Stimulated activated naive CD8-positive, alpha-beta T cell treated with anti-CD3 and anti-CD28 coated beads, Interleukin-15, amount 100 ng/mL, for 72 hours (primary cell): Measurements from ENCODE around the gene RIPOR2.
"Not testable (repeated sequence)": the region's sequence is repeated elsewhere in the genome, so short reads cannot be mapped to it uniquely, and the experiment has no call there.

Experiments
- ATAC-seq: fragments of 150-1000 bp; cut with Tn5 transposase; 2 replicates; pipeline ENCODE4 v1.10.0; 2021; ENCODE audit warnings: mild to moderate bottlenecking, moderate library complexity
- DNase-seq, 2 donors: peaks; one replicate each; pipeline ENCODE4 v3.0.0; 2021 to 2022
- H3K27ac Mint-ChIP-seq, 2 donors: one replicate each; pipeline ENCODE4 v1.8.0; 2022; ENCODE audit warnings: mild to moderate bottlenecking in 2 of 2, mixed read lengths in 2 of 2, moderate library complexity in 2 of 2
- H3K27me3 Mint-ChIP-seq: one replicate; pipeline ENCODE4 v1.8.0; 2022; ENCODE audit warnings: mixed read lengths
- H3K4me1 Mint-ChIP-seq: one replicate; pipeline ENCODE4 v1.8.0; 2022; ENCODE audit warnings: mild to moderate bottlenecking, mixed read lengths
- H3K4me3 Mint-ChIP-seq, 2 donors: one replicate each; pipeline ENCODE4 v1.8.0; 2022; ENCODE audit warnings: mild to moderate bottlenecking in 2 of 2, mixed read lengths in 2 of 2, moderate library complexity in 1 of 2
- H3K9me3 Mint-ChIP-seq, 2 donors: one replicate each; pipeline ENCODE4 v1.8.0; 2022; ENCODE audit warnings: mixed read lengths in 2 of 2

The RIPOR2 gene

DNA sequence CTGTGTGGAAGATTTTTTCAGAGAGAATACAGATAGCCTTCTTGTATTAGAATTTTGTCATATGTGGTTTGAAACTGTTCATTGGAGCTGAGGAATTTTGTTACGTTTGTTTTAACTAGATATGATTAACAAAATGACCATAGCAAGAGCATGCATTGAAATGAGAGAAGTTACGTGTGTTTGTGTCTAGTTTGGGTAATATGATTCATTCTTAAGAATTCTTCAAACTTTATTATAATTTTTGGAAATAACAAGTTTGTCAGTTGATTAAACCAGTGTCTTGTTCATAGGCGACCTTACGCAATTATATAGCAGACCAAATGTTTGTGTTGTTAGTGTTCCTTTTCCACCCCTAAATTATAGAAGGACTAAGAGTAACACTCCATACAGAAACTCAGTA is 155.6 kb downstream of the RIPOR2 start:
- H3K27ac Mint-ChIP-seq, result no peak overlapping the region
- ATAC-seq, result no peak
- no peaks in the 10 kb centered on the region for H3K9me3 Mint-ChIP-seq
- no peaks in the 10 kb centered on the region for H3K27me3 Mint-ChIP-seq
- DNase-seq, result no peak
- H3K4me1 Mint-ChIP-seq, result peaks cover 42% of the 10 kb centered on the region
- H3K4me3 Mint-ChIP-seq, result no peak overlapping the region

DNA sequence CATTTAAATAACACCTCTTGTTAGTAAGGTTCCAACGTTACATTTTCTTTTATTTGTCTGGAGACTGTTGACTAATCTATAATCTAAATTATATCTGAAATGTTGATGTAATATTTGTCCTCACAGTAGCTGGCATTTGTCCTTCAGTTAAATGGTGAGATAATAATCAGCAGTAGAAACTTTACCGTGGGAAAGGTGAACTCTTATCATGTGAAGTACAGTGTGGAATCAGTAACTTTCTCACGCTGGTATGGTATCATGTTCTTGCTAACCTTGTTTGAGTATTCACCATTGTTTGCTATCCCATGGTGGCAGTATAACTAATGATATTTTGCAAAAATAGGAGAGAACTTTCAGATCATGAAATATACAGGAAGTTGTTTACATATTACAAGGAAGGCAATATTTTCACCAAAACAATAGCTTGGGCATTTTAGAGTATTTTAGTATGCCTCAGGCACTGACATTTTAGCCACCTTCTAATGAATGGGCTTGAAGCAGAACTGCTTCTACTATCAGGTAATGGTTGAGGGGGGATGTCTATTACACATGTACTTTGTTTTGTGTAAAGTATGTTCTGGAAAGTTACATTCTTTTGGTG is 156.2 kb downstream of the RIPOR2 start:
- Mint-ChIP-seq H3K4me1 (peaks cover 42% of the 10 kb centered on the region), H3K27ac (no peak overlapping the region), H3K4me3 (no peak overlapping the region), H3K27me3 (no peaks in the 10 kb centered on the region), H3K9me3 (no peaks in the 10 kb centered on the region)
- no peak for DNase-seq
- ATAC-seq, result no peak

DNA sequence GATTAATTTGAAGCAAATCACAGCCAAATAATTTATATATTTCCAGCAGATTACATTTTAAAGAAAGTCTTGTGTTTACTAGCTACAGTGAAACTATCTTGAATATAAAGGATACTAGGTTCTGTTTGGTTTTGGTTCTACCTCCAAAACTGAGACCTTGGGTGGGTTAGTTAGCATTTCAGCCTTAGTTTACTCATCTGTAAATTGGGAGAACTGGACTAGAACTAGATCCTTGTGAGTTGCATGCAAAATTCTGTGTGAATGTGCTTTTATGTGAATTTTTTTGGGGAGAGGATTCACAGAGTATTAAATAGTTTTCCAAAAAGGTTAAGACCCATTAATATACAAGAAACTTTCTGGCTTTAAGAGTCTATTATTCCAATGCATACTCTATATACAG is 156.9 kb downstream of the RIPOR2 start:
- DNase-seq (no peak), ATAC-seq (no peak)
- no peaks in the 10 kb centered on the region for H3K9me3 Mint-ChIP-seq
- no peak overlapping the region for H3K27ac Mint-ChIP-seq
- no peaks in the 10 kb centered on the region for H3K27me3 Mint-ChIP-seq
- peaks cover 42% of the 10 kb centered on the region for H3K4me1 Mint-ChIP-seq
- peak overlapping the region in 1 of 2 donors; percentile 7 for H3K4me3 Mint-ChIP-seq

DNA sequence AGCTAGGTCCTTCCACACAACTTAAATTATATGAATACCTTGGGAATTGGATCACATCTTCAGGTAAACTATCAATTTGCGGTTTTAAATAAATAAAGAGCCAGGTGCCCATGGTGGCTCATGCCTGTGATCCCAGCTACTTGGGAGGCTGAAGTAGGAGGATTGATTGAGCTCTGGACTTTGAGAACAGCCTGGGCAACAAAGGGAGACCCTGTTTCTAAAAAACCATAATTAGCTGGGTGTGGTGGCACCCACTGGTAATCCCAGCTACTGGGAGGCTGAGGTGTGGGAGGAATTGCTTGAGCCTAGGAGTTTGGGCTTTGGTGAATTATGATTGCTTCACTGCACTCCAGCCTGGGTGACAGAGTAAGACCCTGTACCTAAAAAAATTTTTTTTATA is 157.6 kb downstream of the RIPOR2 start:
- DNase-seq (no peak), ATAC-seq (no peak)
- Mint-ChIP-seq H3K27me3 (no peaks in the 10 kb centered on the region), H3K4me1 (peaks cover 42% of the 10 kb centered on the region), H3K9me3 (no peaks in the 10 kb centered on the region), H3K4me3 (peak overlapping the region; percentile 29 to 90), H3K27ac (no peak overlapping the region)

- H3K4me1 Mint-ChIP-seq, result peaks cover 39% of the 10 kb centered on the region
- no peaks in the 10 kb centered on the region for H3K9me3 Mint-ChIP-seq
- H3K27ac Mint-ChIP-seq, result no peak overlapping the region
- H3K4me3 Mint-ChIP-seq, result peak overlapping the region in 1 of 2 donors; percentile 90
- ATAC-seq (no peak), DNase-seq (no peak)
- no peaks in the 10 kb centered on the region for H3K27me3 Mint-ChIP-seq
These were observed 158.5 kb downstream of the RIPOR2 start for GRCh38 chr6:24777227-24777626.

- ATAC-seq (peak; percentile 10), DNase-seq (peak in 1 of 2 donors; percentile 35)
These were observed 160.2 kb downstream of the RIPOR2 start for GRCh38 chr6:24775520-24776058.

DNA sequence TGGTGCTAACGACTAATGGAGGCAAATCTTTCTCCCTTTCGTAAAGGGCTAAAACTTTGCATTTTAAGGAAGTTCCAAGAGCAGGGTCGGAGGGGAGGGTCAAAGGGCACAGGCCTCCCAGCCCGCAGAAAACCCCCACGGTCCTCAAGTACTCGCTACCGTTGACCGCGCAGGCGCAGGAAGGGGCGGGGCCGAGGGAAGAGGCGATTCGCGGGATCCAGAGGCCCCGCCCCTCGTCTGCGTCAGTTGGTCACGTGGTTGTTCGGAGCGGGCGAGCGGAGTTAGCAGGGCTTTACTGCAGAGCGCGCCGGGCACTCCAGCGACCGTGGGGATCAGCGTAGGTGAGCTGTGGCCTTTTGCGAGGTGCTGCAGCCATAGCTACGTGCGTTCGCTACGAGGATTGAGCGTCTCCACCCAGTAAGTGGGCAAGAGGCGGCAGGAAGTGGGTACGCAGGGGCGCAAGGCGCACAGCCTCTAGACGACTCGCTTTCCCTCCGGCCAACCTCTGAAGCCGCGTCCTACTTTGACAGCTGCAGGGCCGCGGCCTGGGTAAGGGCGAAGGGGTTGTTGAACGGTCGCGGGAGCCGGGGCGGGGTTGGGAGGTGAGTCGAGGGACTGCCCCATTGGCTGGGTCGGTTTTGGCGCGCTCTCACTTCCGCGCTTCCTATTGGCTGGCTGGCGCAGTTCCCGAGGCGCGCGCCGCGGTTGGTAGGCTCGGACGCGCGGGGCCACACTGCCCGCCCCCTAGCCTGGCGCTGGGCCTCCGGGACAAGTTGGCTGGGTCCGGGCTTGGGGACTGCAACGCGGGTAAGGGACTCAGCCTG is 160.9 kb downstream of the RIPOR2 start, which contains the start of gene GMNN:
Gene GMNN (plus strand): TSS at position 242 of the 824 bp plus-strand sequence. CDS start 2,310 bp downstream, outside the sequence.
- Mint-ChIP-seq H3K27me3 (no peaks in the 10 kb centered on the region), H3K4me1 (peaks cover 28% of the 10 kb centered on the region), H3K27ac (peak within 1 kb of the TSS; percentile 97 to 100), H3K9me3 (no peaks in the 10 kb centered on the region), H3K4me3 (peak within 1 kb of the TSS; percentile 90 to 98)
- DNase-seq, result peak; percentile 96 to 97
- ATAC-seq, result peak; percentile 95

More at GRCh38 chr6:24775520-24776058, 160.2 kb downstream of the RIPOR2 start:
- H3K4me1 Mint-ChIP-seq, result peaks cover 32% of the 10 kb centered on the region
- peak overlapping the region; percentile 90 to 98 for H3K4me3 Mint-ChIP-seq
- no peaks in the 10 kb centered on the region for H3K9me3 Mint-ChIP-seq
- H3K27me3 Mint-ChIP-seq, result no peaks in the 10 kb centered on the region
- peak overlapping the region; percentile 97 to 100 for H3K27ac Mint-ChIP-seq

GRCh38 chr6:24768361-24768760 is 167.4 kb downstream of the RIPOR2 start:
- no peaks in the 10 kb centered on the region for H3K27me3 Mint-ChIP-seq
- ATAC-seq (no peak), DNase-seq (no peak)
- H3K9me3 Mint-ChIP-seq, result no peaks in the 10 kb centered on the region
- no peak overlapping the region for H3K27ac Mint-ChIP-seq
- H3K4me1 Mint-ChIP-seq, result peaks cover 7% of the 10 kb centered on the region
- no peak overlapping the region for H3K4me3 Mint-ChIP-seq

DNA sequence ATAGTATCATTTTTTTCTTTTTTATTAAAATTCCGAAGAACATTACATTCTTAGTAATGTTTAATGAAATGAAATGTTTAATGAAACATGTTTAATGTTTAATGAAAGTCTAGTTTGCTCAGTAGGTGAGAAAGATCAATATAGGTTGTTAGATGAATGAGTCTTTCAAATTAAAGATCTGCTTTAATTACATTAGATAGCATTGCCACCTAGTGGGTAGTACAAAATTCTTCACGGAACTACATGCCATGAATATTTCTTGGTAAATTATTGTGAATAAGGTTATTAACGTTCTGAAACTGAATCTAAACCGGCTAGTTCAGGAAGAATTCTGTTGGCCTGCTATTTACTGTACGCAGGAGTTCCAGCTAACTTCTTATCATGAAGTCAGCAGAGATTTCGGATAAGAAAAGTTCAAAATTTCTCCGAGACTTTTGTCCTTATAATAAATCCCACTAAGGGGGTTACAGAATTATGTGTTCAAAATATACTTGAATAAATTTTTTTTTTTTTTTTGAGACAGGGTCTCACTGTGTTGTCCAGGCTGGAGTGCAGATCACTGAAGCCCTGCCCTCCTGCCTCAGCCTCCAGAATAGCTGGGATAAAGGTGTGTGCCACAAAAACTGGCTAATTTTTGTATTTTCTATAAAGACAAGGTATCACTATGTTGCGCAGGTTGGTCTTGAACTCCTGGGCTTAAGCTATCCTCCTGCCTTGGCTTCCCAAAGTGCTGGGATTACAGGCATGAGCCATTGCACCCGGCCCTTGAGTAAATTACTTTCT is 168.9 kb downstream of the RIPOR2 start:
- Mint-ChIP-seq H3K4me3 (no peak overlapping the region), H3K27ac (no peak overlapping the region), H3K9me3 (no peaks in the 10 kb centered on the region), H3K4me1 (peaks cover 10% of the 10 kb centered on the region), H3K27me3 (no peaks in the 10 kb centered on the region)
- peak; percentile 74 for ATAC-seq
- no peak for DNase-seq

GRCh38 chr6:24765968-24766367 is 169.8 kb downstream of the RIPOR2 start:
- H3K9me3 Mint-ChIP-seq, DNase-seq, H3K27me3 Mint-ChIP-seq, H3K27ac Mint-ChIP-seq, H3K4me3 Mint-ChIP-seq, ATAC-seq: not testable (repeated sequence)
- peaks cover 13% of the 10 kb centered on the region for H3K4me1 Mint-ChIP-seq

DNA sequence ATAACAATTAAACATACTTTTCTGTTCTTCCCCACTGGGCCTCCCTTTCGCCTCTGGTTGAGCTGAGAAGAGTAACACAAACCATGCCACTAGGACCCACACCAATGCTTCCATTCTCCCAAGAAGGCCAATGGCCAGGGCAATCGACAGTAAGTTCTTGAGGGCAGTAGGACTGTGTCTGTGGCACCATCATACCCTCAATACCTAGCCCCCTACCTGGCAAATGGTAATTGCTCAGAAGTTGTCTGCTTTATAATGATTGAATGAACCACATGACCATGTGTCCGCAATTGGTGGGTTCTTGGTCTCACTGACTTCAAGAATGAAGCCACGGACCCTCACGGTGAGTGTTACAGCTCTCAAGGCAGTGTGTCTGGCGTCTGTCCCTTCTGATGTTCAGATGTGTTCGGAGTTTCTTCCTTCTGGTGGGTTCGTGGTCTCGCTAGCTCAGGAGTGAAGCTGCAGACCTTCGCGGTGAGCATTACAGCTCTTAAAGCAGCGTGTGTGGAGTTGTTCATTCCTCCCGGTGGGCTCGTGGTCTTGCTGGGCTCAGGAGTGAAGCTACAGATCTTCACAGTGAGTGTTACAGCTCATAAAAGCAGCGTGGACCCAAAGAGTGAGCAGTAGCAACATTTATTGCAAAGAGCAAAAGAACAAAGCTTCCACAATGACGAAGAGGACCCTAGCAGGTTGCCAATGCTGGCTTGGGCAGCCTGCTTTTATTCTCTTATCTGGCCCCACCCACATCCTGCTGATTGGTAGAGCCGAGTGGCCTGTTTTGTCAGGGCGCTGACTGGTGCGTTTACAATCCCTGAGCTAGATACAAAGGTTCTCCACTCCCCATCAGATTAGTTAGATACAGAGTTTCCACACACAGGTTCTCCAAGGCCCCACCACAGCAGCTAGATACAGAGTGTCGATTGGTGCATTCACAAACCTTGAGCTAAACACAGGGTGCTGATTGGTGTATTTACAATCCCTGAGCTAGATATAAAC is 170.6 kb downstream of the RIPOR2 start:
- Mint-ChIP-seq H3K4me1 (peaks cover 13% of the 10 kb centered on the region), H3K27ac (peak overlapping the region in 1 of 2 donors; percentile 79)
- not testable (repeated sequence) for ATAC-seq

GRCh38 chr6:24763578-24763977 is 172.2 kb downstream of the RIPOR2 start:
- H3K27me3 Mint-ChIP-seq, result no peaks in the 10 kb centered on the region
- peak overlapping the region in 1 of 2 donors; percentile 13 for H3K27ac Mint-ChIP-seq
- H3K4me3 Mint-ChIP-seq, result no peak overlapping the region
- H3K9me3 Mint-ChIP-seq, result no peaks in the 10 kb centered on the region
- peaks cover 13% of the 10 kb centered on the region for H3K4me1 Mint-ChIP-seq
- ATAC-seq (no peak), DNase-seq (no peak)

More for the DNA sequence above, 170.6 kb downstream of the RIPOR2 start:
- H3K4me3 Mint-ChIP-seq, result peak overlapping the region in 1 of 2 donors; percentile 16
- H3K27me3 Mint-ChIP-seq, H3K9me3 Mint-ChIP-seq, DNase-seq: not testable (repeated sequence)

GRCh38 chr6:24761851-24762250 is 173.9 kb downstream of the RIPOR2 start:
- Mint-ChIP-seq H3K27me3 (no peaks in the 10 kb centered on the region), H3K27ac (peak overlapping the region in 1 of 2 donors; percentile 59)

DNA sequence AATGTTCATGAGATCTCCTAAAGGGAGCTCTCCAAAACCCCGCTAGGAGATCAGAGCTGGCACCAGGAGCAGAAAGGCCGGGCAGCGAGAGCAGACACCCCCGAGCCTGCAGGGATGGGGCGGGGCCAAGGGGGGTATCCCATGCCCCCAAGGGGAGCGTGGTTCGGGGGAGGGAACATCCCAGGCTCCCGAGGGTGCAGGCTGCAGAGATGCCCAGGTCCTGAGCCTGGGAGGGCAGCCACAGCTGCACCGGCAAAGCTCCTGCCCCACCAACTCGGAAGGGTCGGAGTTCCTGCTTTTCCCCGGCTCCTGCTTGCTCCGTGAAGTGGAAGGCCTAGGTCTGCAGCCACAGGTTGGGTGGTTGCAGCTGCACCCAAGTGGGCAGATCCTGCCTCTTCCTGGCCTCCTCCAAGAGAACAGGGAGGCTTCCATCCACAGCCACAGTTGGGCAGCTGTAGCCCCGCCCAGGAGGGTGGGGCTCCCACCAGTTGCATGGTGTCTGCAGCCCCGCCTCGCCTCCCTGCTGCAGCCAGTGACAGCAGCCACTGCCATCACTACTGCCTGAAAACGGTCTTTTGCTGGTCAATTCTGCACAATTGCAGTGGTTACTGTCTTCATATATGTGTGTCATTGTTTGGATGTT is 174.4 kb downstream of the RIPOR2 start:
- ATAC-seq (peak; percentile 40), DNase-seq (no peak)
- Mint-ChIP-seq H3K27ac (no peak overlapping the region), H3K4me1 (peaks cover 13% of the 10 kb centered on the region), H3K4me3 (no peak overlapping the region), H3K27me3 (no peaks in the 10 kb centered on the region), H3K9me3 (no peaks in the 10 kb centered on the region)

More at GRCh38 chr6:24761851-24762250, 173.9 kb downstream of the RIPOR2 start:
- DNase-seq (no peak), ATAC-seq (no peak)
- H3K4me3 Mint-ChIP-seq, result no peak overlapping the region
- no peaks in the 10 kb centered on the region for H3K9me3 Mint-ChIP-seq
- peaks cover 13% of the 10 kb centered on the region for H3K4me1 Mint-ChIP-seq
